Left kidney (tissue), 2 donors: ENCODE results near the gene FRA10AC1. TPM values are rescaled to one million over a fixed set of nuclear protein-coding genes. Genes with fewer than 3 reads are reported as not detected.

ENCODE experiments used
- DNase-seq: peaks from one replicate; pipeline ENCODE4 v3.0.0-alpha.2; 2013
- polyA plus RNA-seq: library from polyadenylated mRNA; unstranded; fragments of 120-200 nt; gene quantifications from one replicate; pipeline ENCODE4 v1.2.1, GENCODE V29; 2013; ENCODE audit not compliant: insufficient read length

The FRA10AC1 gene
- polyA plus RNA-seq, 1 donor: 58.4 TPM

DNA sequence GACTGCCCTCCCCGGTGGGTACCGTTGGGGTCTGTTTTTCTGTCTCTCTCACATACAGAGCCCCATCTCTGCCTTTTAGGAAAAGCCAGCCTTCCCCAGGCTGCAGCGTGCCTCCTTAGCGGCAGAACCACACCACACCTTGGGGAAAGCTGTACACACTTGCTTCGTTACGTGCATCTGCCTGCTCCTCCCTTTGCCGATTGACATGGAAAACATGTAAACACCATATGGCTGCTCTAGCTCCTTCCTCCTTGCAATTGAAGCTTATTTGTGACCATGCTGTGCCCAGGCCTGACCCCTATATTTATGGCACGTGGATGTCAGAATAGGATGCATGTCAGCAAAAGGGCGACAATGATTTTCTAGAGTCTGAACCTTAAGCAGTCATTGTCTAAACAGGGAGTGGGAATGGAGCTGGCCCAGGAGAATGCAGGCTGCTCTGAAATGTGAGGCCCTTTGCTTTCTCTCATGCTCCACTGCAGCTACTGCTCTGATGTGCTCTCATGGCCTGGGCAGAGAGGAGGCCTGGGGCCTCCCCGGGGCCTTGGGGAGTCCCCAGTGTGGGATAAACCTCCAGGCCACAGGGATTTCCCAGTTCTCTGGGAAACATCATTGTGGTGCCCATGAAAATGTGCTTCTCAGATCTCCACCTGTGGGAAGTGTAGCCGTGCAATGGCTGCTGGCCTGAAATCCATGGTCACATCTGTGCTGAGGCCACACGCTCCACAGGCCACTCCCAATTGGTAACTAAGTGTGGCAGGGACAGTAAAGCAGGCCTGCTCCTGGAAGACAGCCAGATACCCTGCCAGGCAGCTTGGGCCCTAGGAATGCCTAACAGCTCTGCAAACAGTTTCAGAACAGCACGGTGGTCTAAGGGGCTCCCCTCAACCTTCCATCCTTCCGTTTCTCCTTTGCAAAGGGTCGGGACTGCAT is 71.5 kb downstream of the FRA10AC1 start:
- DNase-seq: no peak

DNA sequence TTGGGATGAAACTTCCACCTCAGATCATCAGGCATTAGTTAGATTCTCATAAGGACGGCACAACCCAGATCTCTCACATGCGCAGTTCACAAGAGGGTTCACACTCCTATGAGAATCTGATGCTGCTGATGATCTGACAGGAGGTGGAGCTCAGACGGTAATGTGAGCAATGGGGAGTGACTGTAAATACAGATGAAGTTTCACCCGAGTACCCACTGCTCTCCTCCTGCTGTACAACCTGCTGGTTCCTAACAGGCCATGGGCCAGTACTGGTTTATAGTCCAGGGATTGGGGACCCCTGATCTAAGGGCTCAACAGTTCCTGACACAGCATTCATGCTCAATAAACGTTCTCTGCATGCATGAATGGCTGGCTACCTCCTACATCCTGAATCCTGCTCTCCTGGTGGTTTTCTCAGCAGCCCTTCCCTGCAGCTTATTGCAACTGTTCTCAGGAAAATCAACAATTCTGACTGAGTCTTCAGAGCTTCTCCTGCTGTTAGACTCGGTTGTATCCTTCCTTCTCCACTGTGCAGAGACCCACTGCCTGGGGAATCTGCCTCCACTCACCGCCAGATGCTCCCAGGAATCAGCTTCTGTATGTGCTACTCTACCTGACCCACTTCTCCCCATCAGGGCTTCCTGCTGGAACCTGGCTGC is 72.6 kb downstream of the FRA10AC1 start:
- no peak for DNase-seq

DNA sequence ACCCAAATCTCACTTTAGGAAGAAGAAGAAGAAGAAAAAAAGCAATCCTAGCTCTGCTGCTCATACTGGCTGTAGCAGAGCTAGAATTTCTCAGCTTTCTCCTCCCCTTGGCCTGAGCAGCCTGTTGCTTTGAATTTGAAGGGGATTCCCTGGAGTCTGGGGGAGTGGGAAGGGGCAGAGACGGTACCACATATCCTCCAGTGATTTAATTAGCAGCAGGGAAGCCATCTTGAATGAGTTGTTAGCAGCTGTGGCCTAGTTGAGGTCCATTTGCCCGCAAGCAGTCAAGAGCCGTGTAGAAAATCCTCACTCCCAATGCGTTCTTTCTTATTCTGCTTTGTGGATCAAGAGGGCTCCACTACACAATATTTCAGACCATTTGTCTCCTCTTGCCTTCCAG is 73.5 kb downstream of the FRA10AC1 start:
- no peak for DNase-seq

DNA sequence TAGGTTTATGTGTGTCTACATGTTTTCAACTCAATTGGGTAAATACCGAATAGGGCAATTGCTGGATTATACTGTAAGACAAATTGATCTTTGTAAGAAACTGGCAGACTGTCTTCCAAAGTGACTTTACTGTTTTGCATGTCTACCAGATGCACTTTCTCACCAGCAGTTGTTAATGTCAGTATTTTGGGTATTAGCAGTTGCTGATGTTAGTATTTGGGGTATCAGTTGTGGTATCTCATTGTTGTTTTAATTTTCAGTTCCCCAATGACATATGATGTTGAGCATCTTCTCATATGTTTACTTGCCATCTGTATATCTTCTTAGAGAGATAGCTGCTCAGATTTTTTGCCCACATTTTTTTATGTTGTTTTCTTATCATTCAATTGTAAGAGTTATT is 79.5 kb downstream of the FRA10AC1 start:
- no peak for DNase-seq

DNA sequence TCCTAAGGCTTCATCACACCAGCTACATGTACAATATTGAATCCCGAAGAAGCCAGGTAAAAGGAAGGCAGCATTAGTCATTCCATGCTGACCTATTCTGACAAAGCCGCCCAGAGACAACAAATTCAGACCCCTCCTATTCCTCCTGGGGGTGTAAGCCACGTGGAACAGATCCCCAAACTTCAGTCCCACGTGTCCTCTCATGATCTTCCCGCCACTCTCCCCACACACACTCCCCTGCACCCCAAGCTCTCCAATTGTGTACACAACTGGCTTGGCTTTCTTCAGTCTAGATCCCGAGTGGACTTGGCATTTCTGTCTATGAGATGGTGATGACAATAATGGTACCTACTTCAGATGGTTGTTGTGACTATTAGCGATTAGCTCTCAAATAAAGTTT is 81.5 kb downstream of the FRA10AC1 start:
- no peak for DNase-seq

Other genes starting within 250 kb of the FRA10AC1 start
- 29.2 TPM for gene MYOF, start 220.3 kb downstream of the FRA10AC1 start, polyA plus RNA-seq
- 21.6 TPM for gene CEP55, start 206.0 kb downstream of the FRA10AC1 start, polyA plus RNA-seq
- not detected for gene FFAR4, start 135.9 kb downstream of the FRA10AC1 start, polyA plus RNA-seq
- 1.00 TPM for gene RBP4, start 101.4 kb downstream of the FRA10AC1 start, polyA plus RNA-seq
- 2.2 TPM for gene PDE6C, start 90.1 kb downstream of the FRA10AC1 start, polyA plus RNA-seq
- gene LGI1, start 55.3 kb upstream of the FRA10AC1 start, polyA plus RNA-seq: 7.0 TPM
- gene SLC35G1, start 191.4 kb upstream of the FRA10AC1 start, polyA plus RNA-seq: 8.8 TPM